K562 treated with DMSO at 1 percent for 12 hours (cell line): Measurements from ENCODE around the gene DYNLL2. TPM values are rescaled to one million over a fixed set of nuclear protein-coding genes. Genes with fewer than 3 reads are reported as not detected.

Source experiments
- total RNA-seq: library from RNA; unstranded; fragments of 300-600 nt; gene quantifications from 2 replicates; pipeline ENCODE4 v1.2.3, GENCODE V29; 2022; ENCODE audit not compliant: insufficient read depth

DYNLL2 gene
- 9.0 and 22.6 TPM in 2 replicates for total RNA-seq

GRCh38 chr17:58082870-58083490 lies at the start of gene DYNLL2:
DYNLL2 (plus strand) TSS chr17:58083419; CDS start chr17:58087091, 3,672 bp downstream.

Other genes starting within 250 kb of the DYNLL2 start
- 41.6 and 46.0 TPM in 2 replicates for gene MRPS23, start 233.4 kb upstream of the DYNLL2 start, total RNA-seq
- gene CUEDC1, start 128.0 kb upstream of the DYNLL2 start, total RNA-seq = 3.4 and 4.4 TPM in 2 replicates
- 6.3 and 32.4 TPM in 2 replicates for gene VEZF1, start 95.2 kb upstream of the DYNLL2 start, total RNA-seq
- gene SRSF1, start 76.2 kb upstream of the DYNLL2 start, total RNA-seq = 73.9 and 164 TPM in 2 replicates
- gene OR4D1, start 65.0 kb downstream of the DYNLL2 start, total RNA-seq = not detected in 2 replicates
- gene OR4D2, start 83.6 kb downstream of the DYNLL2 start, total RNA-seq = not detected in 2 replicates
- gene EPX, start 109.3 kb downstream of the DYNLL2 start, total RNA-seq = 0.44 TPM in 1 of 2 replicates, not detected in the other
- 21.9 and 25.2 TPM in 2 replicates for gene MKS1, start 135.8 kb downstream of the DYNLL2 start, total RNA-seq
- gene LPO, start 155.2 kb downstream of the DYNLL2 start, total RNA-seq = 0.72 and 1.1 TPM in 2 replicates
- gene MPO, start 197.5 kb downstream of the DYNLL2 start, total RNA-seq = not detected in 2 replicates
- 1.4 and 4.7 TPM in 2 replicates for gene TSPOAP1, start 245.4 kb downstream of the DYNLL2 start, total RNA-seq